WTC11 (cell line): ENCODE measurements around the gene LCLAT1. TPM values are rescaled to one million over a fixed set of nuclear protein-coding genes. Genes with fewer than 3 reads are reported as not detected.

Source experiments
- ATAC-seq: fragments of 200-7000 bp; cut with Tn5 transposase; 2 replicates; pipeline ENCODE4 v1.10.0; 2021; ENCODE audit warnings: mild to moderate bottlenecking, moderate library complexity
- CTCF ChIA-PET: fragments of 300-600 bp; sonication (Branson Sonifier 250); formaldehyde crosslinking; loops from one replicate; lab custom pipeline; 2021; ENCODE audit warnings: antibody characterized with exemption; lab: Charles Lee
- POLR2A ChIA-PET: fragments of 350-600 bp; sonication (Branson Sonifier 250); formaldehyde crosslinking; loops from one replicate; lab custom pipeline; 2021; ENCODE audit warnings: antibody characterized with exemption; lab: Charles Lee
- DNase-seq: peaks from one replicate; pipeline ENCODE4 v3.0.0; 2021; ENCODE audit warnings: low spot score
- H3K27ac Mint-ChIP-seq: 2 replicates; pipeline ENCODE4 v1.8.0; 2021; ENCODE audit warnings: mixed read lengths
- H3K27me3 Mint-ChIP-seq: 2 replicates; pipeline ENCODE4 v1.8.0; 2021; ENCODE audit warnings: low read depth, mild to moderate bottlenecking, moderate library complexity, mixed read lengths
- H3K36me3 Mint-ChIP-seq: 2 replicates; pipeline ENCODE4 v1.8.0; 2021; ENCODE audit warnings: mixed read lengths
- H3K4me1 Mint-ChIP-seq: 2 replicates; pipeline ENCODE4 v1.8.0; 2022; ENCODE audit warnings: mixed read lengths
- H3K4me3 Mint-ChIP-seq: 2 replicates; pipeline ENCODE4 v1.8.0; 2021; ENCODE audit warnings: mild to moderate bottlenecking, moderate library complexity, mixed read lengths
- H3K9me3 Mint-ChIP-seq: 2 replicates; pipeline ENCODE4 v1.8.0; 2021; ENCODE audit warnings: mixed read lengths
- CBFB ChIP-seq: sonication (generic); formaldehyde crosslinking; IDR thresholded peaks from 2 replicates; pipeline ENCODE4 v1.8.1; 2022; ENCODE audit warnings: mild to moderate bottlenecking, low read depth, missing genetic modification reagents
- ESRRA ChIP-seq: sonication (generic); formaldehyde crosslinking; IDR thresholded peaks from 2 replicates; pipeline ENCODE4 v1.8.1; 2022; ENCODE audit warnings: mild to moderate bottlenecking, missing genetic modification reagents, borderline replicate concordance
- NR3C1 ChIP-seq: sonication (generic); formaldehyde crosslinking; conservative IDR thresholded peaks from 2 replicates; pipeline ENCODE4 v1.8.1; 2023; ENCODE audit warnings: low read depth, mild to moderate bottlenecking, missing genetic modification reagents
- PRRX2 ChIP-seq: fragments of 250-450 bp; sonication (Bioruptor Pico); IDR thresholded peaks from 2 replicates; pipeline ENCODE4 v1.8.0; 2021; ENCODE audit warnings: mild to moderate bottlenecking
- SMAD3 ChIP-seq: sonication (generic); formaldehyde crosslinking; IDR thresholded peaks from 2 replicates; pipeline ENCODE4 v1.8.0; 2022; ENCODE audit warnings: missing genetic modification reagents, mild to moderate bottlenecking, borderline replicate concordance
- TCF7 ChIP-seq: sonication (generic); formaldehyde crosslinking; IDR thresholded peaks from 2 replicates; pipeline ENCODE4 v1.8.0; 2022; ENCODE audit warnings: mild to moderate bottlenecking, low read depth, missing genetic modification reagents, moderate library complexity
- TEAD1 ChIP-seq: sonication (generic); formaldehyde crosslinking; IDR thresholded peaks from 2 replicates; pipeline ENCODE4 v1.8.0; 2022; ENCODE audit warnings: mild to moderate bottlenecking, missing genetic modification reagents
- ZNF138 ChIP-seq: sonication (generic); formaldehyde crosslinking; conservative IDR thresholded peaks from 2 replicates; pipeline ENCODE4 v1.8.1; 2022; ENCODE audit warnings: mild to moderate bottlenecking, moderate library complexity, missing genetic modification reagents
- ZNF512 ChIP-seq: sonication (generic); formaldehyde crosslinking; IDR thresholded peaks from 2 replicates; pipeline ENCODE4 v1.8.1; 2022; ENCODE audit warnings: missing genetic modification reagents, borderline replicate concordance
- ZNF671 ChIP-seq: fragments of 250-450 bp; sonication (Bioruptor Pico); IDR thresholded peaks from 2 replicates; pipeline ENCODE4 v1.8.0; 2021; ENCODE audit warnings: mild to moderate bottlenecking
- total RNA-seq: library from RNA; stranded (reverse); gene quantifications from 3 replicates; pipeline ENCODE4 v1.2.3, GENCODE V29; 2021
- TF ChIP-seq, protein P1 (sequence below): sonication (generic); formaldehyde crosslinking; IDR thresholded peaks from 2 replicates; pipeline ENCODE4 v1.8.1; 2022; ENCODE audit warnings: low read depth, missing genetic modification reagents, borderline replicate concordance
- TF ChIP-seq, protein P2 (sequence below): fragments of 250-450 bp; sonication (Bioruptor Pico); IDR thresholded peaks from 2 replicates; pipeline ENCODE4 v1.9.0; 2021; ENCODE audit warnings: mild to moderate bottlenecking, borderline replicate concordance
- TF ChIP-seq, protein P3 (sequence below): sonication (generic); formaldehyde crosslinking; IDR thresholded peaks from 2 replicates; pipeline ENCODE4 v1.8.0; 2022; ENCODE audit warnings: mild to moderate bottlenecking, missing genetic modification reagents
- TF ChIP-seq, protein P4 (sequence below): sonication (generic); formaldehyde crosslinking; conservative IDR thresholded peaks from 2 replicates; pipeline ENCODE4 v1.8.1; 2023; ENCODE audit warnings: mild to moderate bottlenecking, low read depth, missing genetic modification reagents, moderate library complexity
- TF ChIP-seq, protein P5 (sequence below): fragments of 250-450 bp; sonication (Bioruptor Pico); IDR thresholded peaks from 2 replicates; pipeline ENCODE4 v1.9.0; 2021; ENCODE audit warnings: mild to moderate bottlenecking

The LCLAT1 gene
- total RNA-seq, 1 experiment from 2014 or later = 22.3 TPM

DNA sequence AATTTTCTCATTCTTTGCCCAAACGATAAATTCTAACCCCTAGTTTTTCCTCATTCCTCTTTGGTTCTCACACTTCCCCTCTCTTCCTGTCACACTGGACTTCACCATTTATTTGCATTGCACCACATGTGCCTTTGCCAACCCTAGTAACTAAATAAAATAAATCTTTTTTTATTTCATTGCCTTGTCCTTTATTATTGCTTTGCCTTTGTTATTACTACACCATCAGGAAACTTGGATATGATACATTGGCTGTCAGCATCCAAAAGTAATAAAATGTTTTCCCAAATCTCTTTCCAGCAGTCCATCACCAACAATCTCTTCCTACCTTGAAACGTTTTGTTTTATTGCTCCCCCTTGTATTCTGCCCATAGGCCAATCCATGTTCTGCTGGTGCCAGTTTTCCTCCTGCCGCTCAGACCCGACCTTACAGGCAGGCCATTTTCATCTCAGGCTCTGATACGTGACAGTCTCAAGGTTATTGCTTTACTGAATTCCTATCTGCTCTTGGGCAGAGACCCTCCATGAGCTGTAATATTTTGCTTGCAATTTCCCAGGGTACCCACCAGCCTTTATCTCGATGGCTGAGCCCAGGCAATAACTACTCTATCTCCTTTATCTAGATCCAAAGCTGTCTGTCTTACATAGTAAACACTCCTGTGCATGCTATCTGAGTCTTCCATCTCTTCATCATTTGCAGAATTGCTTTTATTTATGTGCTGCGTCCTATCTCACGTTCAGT is 19.3 kb upstream of the LCLAT1 start (continued):
- TF ChIP-seq ZNF512 (CRISPR knock-in tag) (no peak), PRRX2 (CRISPR knock-in tag) (no peak)
- TF ChIP-seq, all 79 proteins: peak for 0

GRCh38 chr2:30428348-30428662 is 18.7 kb upstream of the LCLAT1 start:
- ChIA-PET CTCF (no interaction called here), POLR2A (interaction anchor here (0.6 kb wide), 2 partner anchors 93 to 139 kb away, joined by 3 read pairs; no protein-coding TSS in a partner anchor)
- ATAC-seq (no peak), DNase-seq (no peak)
- H3K4me1 Mint-ChIP-seq = no peaks in the 10 kb centered on the region
- peaks cover 4% of the 10 kb centered on the region; the same call in 1 of the 2 replicates for H3K9me3 Mint-ChIP-seq
- no peak overlapping the region for H3K27ac Mint-ChIP-seq
- H3K27me3 Mint-ChIP-seq = no peaks in the 10 kb centered on the region
- H3K36me3 Mint-ChIP-seq = no peaks in the 10 kb centered on the region
- no peak overlapping the region for H3K4me3 Mint-ChIP-seq
- no peak for TF ChIP-seq ESRRA (CRISPR knock-in tag)
- TF ChIP-seq, protein P1, sequence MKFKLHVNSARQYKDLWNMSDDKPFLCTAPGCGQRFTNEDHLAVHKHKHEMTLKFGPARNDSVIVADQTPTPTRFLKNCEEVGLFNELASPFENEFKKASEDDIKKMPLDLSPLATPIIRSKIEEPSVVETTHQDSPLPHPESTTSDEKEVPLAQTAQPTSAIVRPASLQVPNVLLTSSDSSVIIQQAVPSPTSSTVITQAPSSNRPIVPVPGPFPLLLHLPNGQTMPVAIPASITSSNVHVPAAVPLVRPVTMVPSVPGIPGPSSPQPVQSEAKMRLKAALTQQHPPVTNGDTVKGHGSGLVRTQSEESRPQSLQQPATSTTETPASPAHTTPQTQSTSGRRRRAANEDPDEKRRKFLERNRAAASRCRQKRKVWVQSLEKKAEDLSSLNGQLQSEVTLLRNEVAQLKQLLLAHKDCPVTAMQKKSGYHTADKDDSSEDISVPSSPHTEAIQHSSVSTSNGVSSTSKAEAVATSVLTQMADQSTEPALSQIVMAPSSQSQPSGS (CRISPR knock-in tag) = no peak
- no peak for TF ChIP-seq ZNF671 (CRISPR knock-in tag)
- TF ChIP-seq, protein P2, sequence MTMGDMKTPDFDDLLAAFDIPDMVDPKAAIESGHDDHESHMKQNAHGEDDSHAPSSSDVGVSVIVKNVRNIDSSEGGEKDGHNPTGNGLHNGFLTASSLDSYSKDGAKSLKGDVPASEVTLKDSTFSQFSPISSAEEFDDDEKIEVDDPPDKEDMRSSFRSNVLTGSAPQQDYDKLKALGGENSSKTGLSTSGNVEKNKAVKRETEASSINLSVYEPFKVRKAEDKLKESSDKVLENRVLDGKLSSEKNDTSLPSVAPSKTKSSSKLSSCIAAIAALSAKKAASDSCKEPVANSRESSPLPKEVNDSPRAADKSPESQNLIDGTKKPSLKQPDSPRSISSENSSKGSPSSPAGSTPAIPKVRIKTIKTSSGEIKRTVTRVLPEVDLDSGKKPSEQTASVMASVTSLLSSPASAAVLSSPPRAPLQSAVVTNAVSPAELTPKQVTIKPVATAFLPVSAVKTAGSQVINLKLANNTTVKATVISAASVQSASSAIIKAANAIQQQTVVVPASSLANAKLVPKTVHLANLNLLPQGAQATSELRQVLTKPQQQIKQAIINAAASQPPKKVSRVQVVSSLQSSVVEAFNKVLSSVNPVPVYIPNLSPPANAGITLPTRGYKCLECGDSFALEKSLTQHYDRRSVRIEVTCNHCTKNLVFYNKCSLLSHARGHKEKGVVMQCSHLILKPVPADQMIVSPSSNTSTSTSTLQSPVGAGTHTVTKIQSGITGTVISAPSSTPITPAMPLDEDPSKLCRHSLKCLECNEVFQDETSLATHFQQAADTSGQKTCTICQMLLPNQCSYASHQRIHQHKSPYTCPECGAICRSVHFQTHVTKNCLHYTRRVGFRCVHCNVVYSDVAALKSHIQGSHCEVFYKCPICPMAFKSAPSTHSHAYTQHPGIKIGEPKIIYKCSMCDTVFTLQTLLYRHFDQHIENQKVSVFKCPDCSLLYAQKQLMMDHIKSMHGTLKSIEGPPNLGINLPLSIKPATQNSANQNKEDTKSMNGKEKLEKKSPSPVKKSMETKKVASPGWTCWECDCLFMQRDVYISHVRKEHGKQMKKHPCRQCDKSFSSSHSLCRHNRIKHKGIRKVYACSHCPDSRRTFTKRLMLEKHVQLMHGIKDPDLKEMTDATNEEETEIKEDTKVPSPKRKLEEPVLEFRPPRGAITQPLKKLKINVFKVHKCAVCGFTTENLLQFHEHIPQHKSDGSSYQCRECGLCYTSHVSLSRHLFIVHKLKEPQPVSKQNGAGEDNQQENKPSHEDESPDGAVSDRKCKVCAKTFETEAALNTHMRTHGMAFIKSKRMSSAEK = no peak
- no peak for TF ChIP-seq SMAD3 (CRISPR knock-in tag)
- TF ChIP-seq TEAD1 (CRISPR knock-in tag) = no peak
- no peak for TF ChIP-seq CBFB (CRISPR knock-in tag)
- TF ChIP-seq TCF7 (CRISPR knock-in tag) = no peak
- TF ChIP-seq, protein P3, sequence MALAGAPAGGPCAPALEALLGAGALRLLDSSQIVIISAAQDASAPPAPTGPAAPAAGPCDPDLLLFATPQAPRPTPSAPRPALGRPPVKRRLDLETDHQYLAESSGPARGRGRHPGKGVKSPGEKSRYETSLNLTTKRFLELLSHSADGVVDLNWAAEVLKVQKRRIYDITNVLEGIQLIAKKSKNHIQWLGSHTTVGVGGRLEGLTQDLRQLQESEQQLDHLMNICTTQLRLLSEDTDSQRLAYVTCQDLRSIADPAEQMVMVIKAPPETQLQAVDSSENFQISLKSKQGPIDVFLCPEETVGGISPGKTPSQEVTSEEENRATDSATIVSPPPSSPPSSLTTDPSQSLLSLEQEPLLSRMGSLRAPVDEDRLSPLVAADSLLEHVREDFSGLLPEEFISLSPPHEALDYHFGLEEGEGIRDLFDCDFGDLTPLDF = no peak
- no peak for TF ChIP-seq ZNF138 (CRISPR knock-in tag)
- TF ChIP-seq NR3C1 (CRISPR knock-in tag) = no peak

DNA sequence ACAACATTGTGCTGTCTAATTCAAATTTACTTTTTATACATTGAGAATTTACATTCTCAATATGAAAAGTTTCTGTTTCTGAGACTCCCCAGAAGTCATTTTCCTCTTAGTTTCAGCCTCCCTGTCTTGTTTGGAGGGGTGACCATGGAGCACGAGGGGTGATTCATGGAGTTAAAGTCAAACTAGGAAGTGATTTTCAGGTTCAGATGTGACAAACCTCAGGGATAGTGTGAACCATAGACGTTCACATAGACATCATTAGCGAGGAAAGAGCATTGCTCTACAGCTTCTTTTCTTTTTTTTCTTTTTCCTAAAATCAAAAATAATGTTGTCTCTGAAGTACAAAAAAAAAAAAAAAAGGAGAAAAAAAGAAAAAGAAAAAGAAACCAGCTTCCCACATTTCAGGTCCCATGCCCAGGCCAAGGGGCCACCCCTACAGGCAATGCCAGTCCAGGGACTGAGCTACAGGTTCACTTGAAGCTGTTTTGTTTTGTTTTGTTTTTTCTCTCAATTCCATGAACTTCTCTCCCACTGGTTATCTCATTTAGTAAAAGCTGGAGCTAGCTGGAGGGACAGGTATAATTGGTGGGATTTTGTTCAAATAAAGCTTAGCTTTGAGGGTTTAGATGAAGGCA is 18.1 kb upstream of the LCLAT1 start:
- Mint-ChIP-seq H3K36me3 (no peaks in the 10 kb centered on the region), H3K4me1 (peaks cover 6% of the 10 kb centered on the region), H3K4me3 (no peak overlapping the region), H3K27me3 (no peaks in the 10 kb centered on the region), H3K9me3 (peaks cover 4% of the 10 kb centered on the region; the same call in 1 of the 2 replicates), H3K27ac (no peak overlapping the region)
- POLR2A ChIA-PET = interaction anchor here (0.6 kb wide), 2 partner anchors 93 to 139 kb away, joined by 3 read pairs; no protein-coding TSS in a partner anchor
- no peak for ATAC-seq
- CTCF ChIA-PET = interaction anchor here (0.7 kb wide), 1 partner anchor 189 kb away, joined by 3 read pairs; no protein-coding TSS in a partner anchor
- no peak for DNase-seq
- TF ChIP-seq, protein P4, sequence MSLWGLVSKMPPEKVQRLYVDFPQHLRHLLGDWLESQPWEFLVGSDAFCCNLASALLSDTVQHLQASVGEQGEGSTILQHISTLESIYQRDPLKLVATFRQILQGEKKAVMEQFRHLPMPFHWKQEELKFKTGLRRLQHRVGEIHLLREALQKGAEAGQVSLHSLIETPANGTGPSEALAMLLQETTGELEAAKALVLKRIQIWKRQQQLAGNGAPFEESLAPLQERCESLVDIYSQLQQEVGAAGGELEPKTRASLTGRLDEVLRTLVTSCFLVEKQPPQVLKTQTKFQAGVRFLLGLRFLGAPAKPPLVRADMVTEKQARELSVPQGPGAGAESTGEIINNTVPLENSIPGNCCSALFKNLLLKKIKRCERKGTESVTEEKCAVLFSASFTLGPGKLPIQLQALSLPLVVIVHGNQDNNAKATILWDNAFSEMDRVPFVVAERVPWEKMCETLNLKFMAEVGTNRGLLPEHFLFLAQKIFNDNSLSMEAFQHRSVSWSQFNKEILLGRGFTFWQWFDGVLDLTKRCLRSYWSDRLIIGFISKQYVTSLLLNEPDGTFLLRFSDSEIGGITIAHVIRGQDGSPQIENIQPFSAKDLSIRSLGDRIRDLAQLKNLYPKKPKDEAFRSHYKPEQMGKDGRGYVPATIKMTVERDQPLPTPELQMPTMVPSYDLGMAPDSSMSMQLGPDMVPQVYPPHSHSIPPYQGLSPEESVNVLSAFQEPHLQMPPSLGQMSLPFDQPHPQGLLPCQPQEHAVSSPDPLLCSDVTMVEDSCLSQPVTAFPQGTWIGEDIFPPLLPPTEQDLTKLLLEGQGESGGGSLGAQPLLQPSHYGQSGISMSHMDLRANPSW (CRISPR knock-in tag) = no peak
- TF ChIP-seq, protein P5, sequence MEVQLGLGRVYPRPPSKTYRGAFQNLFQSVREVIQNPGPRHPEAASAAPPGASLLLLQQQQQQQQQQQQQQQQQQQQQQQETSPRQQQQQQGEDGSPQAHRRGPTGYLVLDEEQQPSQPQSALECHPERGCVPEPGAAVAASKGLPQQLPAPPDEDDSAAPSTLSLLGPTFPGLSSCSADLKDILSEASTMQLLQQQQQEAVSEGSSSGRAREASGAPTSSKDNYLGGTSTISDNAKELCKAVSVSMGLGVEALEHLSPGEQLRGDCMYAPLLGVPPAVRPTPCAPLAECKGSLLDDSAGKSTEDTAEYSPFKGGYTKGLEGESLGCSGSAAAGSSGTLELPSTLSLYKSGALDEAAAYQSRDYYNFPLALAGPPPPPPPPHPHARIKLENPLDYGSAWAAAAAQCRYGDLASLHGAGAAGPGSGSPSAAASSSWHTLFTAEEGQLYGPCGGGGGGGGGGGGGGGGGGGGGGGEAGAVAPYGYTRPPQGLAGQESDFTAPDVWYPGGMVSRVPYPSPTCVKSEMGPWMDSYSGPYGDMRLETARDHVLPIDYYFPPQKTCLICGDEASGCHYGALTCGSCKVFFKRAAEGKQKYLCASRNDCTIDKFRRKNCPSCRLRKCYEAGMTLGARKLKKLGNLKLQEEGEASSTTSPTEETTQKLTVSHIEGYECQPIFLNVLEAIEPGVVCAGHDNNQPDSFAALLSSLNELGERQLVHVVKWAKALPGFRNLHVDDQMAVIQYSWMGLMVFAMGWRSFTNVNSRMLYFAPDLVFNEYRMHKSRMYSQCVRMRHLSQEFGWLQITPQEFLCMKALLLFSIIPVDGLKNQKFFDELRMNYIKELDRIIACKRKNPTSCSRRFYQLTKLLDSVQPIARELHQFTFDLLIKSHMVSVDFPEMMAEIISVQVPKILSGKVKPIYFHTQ (CRISPR knock-in tag) = no peak
